GM12874 (cell line): Measurements from ENCODE around the gene TMEM178A.

ENCODE experiments used
- CTCF ChIP-seq: IDR thresholded peaks from 2 replicates; pipeline ENCODE4 v1.5.1; 2011; ENCODE audit warnings: low read depth, mild to moderate bottlenecking, control low read depth, low read length, moderate library complexity; ENCODE audit not compliant: insufficient read depth

TMEM178A gene

GRCh38 chr2:39640107-39640506 is 25.6 kb upstream of the TMEM178A start:
- no peak for TF ChIP-seq CTCF

- no peak for TF ChIP-seq CTCF
These were observed 25.0 kb upstream of the TMEM178A start for GRCh38 chr2:39640681-39641080.

- no peak for TF ChIP-seq CTCF
These were observed 24.1 kb upstream of the TMEM178A start for GRCh38 chr2:39641635-39642034.

- TF ChIP-seq CTCF = no peak
These were observed 23.5 kb upstream of the TMEM178A start for GRCh38 chr2:39642051-39642718.

GRCh38 chr2:39645826-39646225 is 19.9 kb upstream of the TMEM178A start:
- TF ChIP-seq CTCF = no peak

GRCh38 chr2:39646267-39646666 is 19.4 kb upstream of the TMEM178A start:
- no peak for TF ChIP-seq CTCF

GRCh38 chr2:39647104-39647765 is 18.5 kb upstream of the TMEM178A start:
- no peak for TF ChIP-seq CTCF
